Measurements from ENCODE around the gene PIP4K2C.

Gene PIP4K2C

GRCh38 chr12:57621497-57622292 lies 30.7 kb downstream of the PIP4K2C start:
- peak; percentile 46 for DNase-seq (ENCODE audit: low spot score)

- DNase-seq (ENCODE audit: low spot score) = no peak
These were observed 31.6 kb downstream of the PIP4K2C start for GRCh38 chr12:57622293-57623245.

DNA sequence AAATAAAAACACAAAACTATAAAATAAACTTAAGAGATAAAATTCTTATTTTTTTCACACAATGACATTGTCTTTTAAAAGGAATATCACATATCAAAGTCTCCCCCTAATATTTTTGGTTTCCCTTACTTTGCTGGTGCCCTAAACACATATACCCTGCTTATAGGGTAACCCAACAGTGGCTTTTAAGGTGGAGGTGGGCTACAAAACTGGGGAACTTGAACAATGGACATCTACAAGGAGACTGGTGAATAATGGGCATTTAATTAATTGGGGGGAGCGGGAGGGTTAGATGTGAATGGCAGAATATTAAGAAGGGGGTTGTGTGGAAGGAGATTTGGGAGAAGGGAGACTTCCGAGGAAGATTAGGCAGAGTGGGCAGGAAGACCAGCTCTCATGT lies 32.4 kb downstream of the PIP4K2C start:
- DNase-seq (ENCODE audit: low spot score) = no peak

- DNase-seq (ENCODE audit: low spot score) = no peak
These were observed 32.9 kb downstream of the PIP4K2C start for GRCh38 chr12:57623811-57624390.

- no peak for DNase-seq (ENCODE audit: low spot score)
These were observed 33.6 kb downstream of the PIP4K2C start for GRCh38 chr12:57624441-57625220.

- DNase-seq (ENCODE audit: low spot score) = no peak
These were observed 34.5 kb downstream of the PIP4K2C start for GRCh38 chr12:57625261-57626032.

GRCh38 chr12:57626111-57626920 lies 35.3 kb downstream of the PIP4K2C start:
- no peak for DNase-seq (ENCODE audit: low spot score)

DNA sequence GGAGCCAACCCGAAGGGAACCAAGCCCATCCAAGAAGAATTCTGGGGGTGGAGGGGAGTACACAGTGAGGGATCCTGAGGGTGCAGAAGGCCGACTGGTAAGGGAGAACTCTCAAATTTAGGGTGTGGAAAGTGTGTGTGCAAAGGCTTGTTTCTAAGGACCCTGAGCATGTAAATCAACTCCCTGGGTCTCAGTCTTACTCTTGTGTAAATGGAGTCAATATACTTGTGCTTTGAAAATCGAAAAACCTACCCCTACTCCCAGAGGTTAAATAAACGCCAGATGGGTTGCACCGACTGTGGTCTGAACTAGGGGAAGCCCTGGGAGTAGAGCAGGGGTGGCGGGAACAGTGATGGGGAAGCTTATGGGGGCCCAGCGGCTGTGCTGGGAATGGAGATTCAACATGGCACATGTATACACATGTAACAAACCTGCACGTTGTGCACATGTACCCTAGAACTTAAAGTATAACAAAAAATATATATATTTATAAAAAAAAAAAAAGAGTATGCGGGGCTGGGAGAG lies 36.0 kb downstream of the PIP4K2C start:
- DNase-seq (ENCODE audit: low spot score) = no peak

- no peak for DNase-seq (ENCODE audit: low spot score)
These were observed 36.7 kb downstream of the PIP4K2C start for GRCh38 chr12:57627501-57628279.

DNA sequence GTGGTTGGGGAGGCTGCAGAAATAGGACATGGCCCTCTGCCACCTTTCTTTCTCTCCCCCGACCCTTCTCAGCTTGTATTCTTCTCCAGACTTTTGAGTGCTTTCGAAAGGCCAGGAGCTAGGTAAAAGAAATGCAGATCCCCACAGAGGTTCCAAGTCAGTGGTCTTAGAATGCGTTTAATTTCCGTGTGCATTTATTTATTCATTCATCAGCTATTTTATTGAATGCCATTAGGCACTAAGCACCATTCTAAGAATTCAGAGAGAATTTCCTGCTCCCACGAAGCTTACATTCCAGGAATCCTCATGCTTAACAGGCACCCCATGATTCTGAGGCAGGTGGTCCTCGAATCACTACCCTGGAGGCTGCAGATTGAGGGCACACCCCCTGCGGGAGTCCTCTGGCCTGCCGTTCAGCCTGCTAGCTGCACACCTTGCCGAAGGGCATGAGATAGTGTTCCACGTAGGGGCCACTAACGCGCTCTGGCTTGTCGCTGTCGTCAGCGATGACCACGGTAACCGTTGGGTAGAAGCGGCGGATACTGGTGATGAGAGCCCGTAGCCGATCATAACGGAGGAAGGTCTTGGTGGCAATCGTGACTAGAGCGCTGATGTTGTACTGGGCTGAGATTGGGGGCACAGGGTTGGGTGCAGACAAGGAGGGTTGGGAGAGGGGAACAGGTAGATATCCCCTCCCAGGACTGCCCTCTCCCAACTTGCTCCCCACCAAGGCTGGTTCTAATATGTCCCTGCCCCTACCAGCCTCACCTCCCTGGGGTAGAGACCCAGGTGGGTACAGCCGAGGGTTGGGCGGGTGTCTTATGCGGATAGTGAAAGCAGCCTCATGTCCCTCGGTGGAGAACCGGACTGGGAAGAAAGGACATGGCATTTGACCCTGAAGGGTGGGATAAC lies 37.5 kb downstream of the PIP4K2C start:
- no peak for DNase-seq (ENCODE audit: low spot score)

GRCh38 chr12:57629897-57630471 lies 39.0 kb downstream of the PIP4K2C start:
- no peak for DNase-seq (ENCODE audit: low spot score)

GRCh38 chr12:57630891-57631433 lies 40.0 kb downstream of the PIP4K2C start:
- no peak for DNase-seq (ENCODE audit: low spot score)

- DNase-seq (ENCODE audit: low spot score) = no peak
These were observed 40.6 kb downstream of the PIP4K2C start for GRCh38 chr12:57631566-57632072.

DNA sequence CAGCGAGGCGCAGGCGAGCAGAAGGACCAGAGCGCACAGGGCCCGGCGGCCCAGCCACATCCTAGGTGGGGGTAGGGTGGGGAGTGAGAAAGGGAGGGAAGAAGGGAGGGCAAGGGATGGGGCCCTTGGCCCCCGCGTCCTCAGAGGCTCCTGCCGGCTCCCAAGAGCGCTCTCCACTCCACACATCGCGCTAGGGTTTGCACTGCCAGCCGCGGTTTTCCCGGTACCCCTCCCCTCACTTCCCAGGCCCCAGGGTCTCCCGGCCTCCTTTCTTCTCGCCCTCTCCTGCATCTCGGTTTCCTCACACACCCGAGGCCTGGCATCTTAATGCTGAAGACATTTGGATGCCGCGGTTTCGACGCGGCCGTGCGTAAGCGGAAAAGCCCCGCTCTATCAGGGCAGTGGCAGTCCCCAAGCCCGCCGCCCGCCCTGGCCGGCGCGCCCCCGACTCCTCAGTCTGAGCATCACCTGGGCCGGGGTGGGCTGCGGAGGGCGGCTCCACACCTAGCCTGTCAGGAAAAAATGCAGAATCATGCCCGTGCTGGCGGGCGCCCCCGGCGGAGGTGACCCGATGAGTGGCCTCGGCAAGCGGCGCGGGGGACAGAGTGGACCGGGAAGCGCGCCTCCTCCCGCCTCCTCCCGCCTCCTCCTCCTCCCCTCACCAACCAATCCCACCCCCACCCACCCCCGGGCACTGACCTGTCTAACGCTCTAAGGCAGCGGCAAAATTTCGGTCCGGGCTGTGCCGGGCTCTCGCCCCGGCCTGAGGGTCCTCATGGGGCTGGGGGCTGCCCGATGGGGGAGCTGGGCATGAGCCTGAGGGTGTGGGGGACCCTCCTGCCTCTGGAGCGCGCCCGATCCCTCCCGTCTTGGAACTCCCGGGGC lies 41.3 kb downstream of the PIP4K2C start:
- peak; percentile 27 for DNase-seq (ENCODE audit: low spot score)

DNA sequence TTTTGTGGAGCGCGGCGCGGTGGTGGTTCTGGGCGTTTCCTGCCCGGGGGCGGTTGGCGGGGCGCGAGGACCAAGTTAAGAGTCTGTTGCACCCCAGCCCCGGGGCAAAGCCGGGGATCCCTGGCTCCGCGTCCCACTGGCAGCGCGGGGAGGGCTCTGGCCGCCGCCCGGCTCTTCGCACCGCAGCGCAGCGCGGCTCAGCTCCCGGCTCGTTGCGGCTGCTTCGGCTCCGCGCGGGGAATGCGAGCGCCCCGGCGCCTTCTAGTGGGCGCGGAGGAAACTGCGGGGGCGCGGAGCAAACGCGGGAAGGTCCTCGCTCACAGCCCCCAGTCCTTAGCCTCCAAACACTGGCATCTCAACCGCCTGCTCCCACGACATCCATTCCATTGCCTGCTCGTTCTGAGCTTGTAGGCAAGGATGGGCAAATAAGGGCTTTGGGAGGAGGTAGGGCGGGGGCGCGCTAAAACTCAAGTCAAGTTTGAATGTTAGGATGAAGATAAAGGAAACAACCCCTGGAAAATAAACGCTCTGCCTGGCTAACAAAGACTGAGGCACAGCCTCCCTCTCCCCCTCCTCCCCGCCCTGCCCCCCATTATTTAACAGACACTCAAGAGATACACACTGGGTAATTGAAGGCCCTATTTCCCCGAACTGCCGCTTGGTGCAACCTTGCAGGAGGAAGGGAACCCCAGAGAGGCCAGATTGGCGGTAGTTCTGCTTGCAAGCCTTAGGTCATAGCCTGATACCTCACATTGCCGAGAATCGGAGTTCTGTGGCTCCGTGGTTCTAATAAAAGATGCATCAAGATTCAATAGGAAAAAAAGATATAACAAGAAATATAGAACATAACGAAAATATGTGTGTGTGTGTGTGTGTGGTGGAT lies 42.2 kb downstream of the PIP4K2C start, which contains the start of gene B4GALNT1:
Gene B4GALNT1 (minus strand): TSS at position 244 of the 883 bp plus-strand sequence. CDS start 1,069 bp downstream, outside the sequence.
- peak; percentile 85 for DNase-seq (ENCODE audit: low spot score)

All from NAMALWA (cell line).